CD4-positive, alpha-beta T cell treated with Interleukin-17A for 4 hours (primary cell): ENCODE data around the gene IGF2.
"Not testable (repeated sequence)": the region's sequence is repeated elsewhere in the genome, so short reads cannot be mapped to it uniquely, and the experiment has no call there.

Experiments used
- DNase-seq: peaks from one replicate; pipeline ENCODE4 v3.0.0-alpha.2; 2020; ENCODE audit warnings: mixed read lengths

The IGF2 gene

GRCh38 chr11:2136209-2136951, 2.8 kb downstream of the IGF2 start:
- no peak for DNase-seq

- no peak for DNase-seq
These were observed 3.5 kb downstream of the IGF2 start for GRCh38 chr11:2135648-2136201.

- no peak for DNase-seq
These were observed 4.1 kb downstream of the IGF2 start for GRCh38 chr11:2135018-2135569.

- no peak for DNase-seq
These were observed 4.9 kb downstream of the IGF2 start for GRCh38 chr11:2134022-2135010.

- DNase-seq = no peak
These were observed 5.8 kb downstream of the IGF2 start for GRCh38 chr11:2133241-2134021.

GRCh38 chr11:2132874-2133240, 6.3 kb downstream of the IGF2 start:
- DNase-seq = no peak

- no peak for DNase-seq
These were observed 6.9 kb downstream of the IGF2 start for GRCh38 chr11:2132246-2132645.

- no peak for DNase-seq
These were observed 7.6 kb downstream of the IGF2 start for GRCh38 chr11:2131371-2132236.

- DNase-seq = no peak
These were observed 8.3 kb downstream of the IGF2 start for GRCh38 chr11:2130881-2131352.

- DNase-seq = no peak
These were observed 9.4 kb downstream of the IGF2 start for GRCh38 chr11:2129699-2130366.

- DNase-seq = no peak
These were observed 9.9 kb downstream of the IGF2 start for GRCh38 chr11:2129308-2129698.

GRCh38 chr11:2128511-2129307, 10.5 kb downstream of the IGF2 start:
- no peak for DNase-seq

- DNase-seq = no peak
These were observed 11.1 kb downstream of the IGF2 start for GRCh38 chr11:2128130-2128510.

- no peak for DNase-seq
These were observed 11.6 kb downstream of the IGF2 start for GRCh38 chr11:2127482-2128129.

GRCh38 chr11:2126520-2127085, 12.6 kb downstream of the IGF2 start:
- DNase-seq = no peak

- not testable (repeated sequence) for DNase-seq
These were observed 14.3 kb downstream of the IGF2 start for GRCh38 chr11:2124736-2125484.

GRCh38 chr11:2123628-2123960, 15.6 kb downstream of the IGF2 start:
- DNase-seq = no peak

- DNase-seq = no peak
These were observed 16.1 kb downstream of the IGF2 start for GRCh38 chr11:2122907-2123627.
